Fibroblast of lung (primary cell): ENCODE measurements around the gene WDR20. TPM values are rescaled to one million over a fixed set of nuclear protein-coding genes. Genes with fewer than 3 reads are reported as not detected.

Source experiments
- DNase-seq, 2 donors: peaks; one replicate each; pipeline versions ENCODE4 v3.0.0 to v3.0.0-alpha.2; 2010; ENCODE audit warnings: low read depth in 2 of 2
- H2AFZ ChIP-seq: 2 replicates; pipeline ENCODE4 v1.5.1; 2012; ENCODE audit warnings: low read length, control low read depth, inconsistent platforms
- H3K27ac ChIP-seq: 2 replicates; pipeline ENCODE4 v1.5.1; 2011; ENCODE audit warnings: low read length, control low read depth; ENCODE audit not compliant: insufficient read depth
- H3K27me3 ChIP-seq: 2 replicates; pipeline ENCODE4 v1.5.1; 2011; ENCODE audit warnings: mild to moderate bottlenecking, low read length; ENCODE audit not compliant: control insufficient read depth, insufficient read depth
- H3K36me3 ChIP-seq: 2 replicates; pipeline ENCODE4 v1.5.1; 2011; ENCODE audit warnings: low read length; ENCODE audit not compliant: control insufficient read depth, insufficient read depth
- H3K4me1 ChIP-seq: 2 replicates; pipeline ENCODE4 v1.5.1; 2011; ENCODE audit warnings: low read length; ENCODE audit not compliant: control insufficient read depth, insufficient read depth; ENCODE audit errors: extremely low read depth
- H3K4me2 ChIP-seq: 2 replicates; pipeline ENCODE4 v1.5.1; 2011; ENCODE audit warnings: low read length, control low read depth; ENCODE audit not compliant: insufficient read depth; ENCODE audit errors: extremely low read depth
- H3K4me3 ChIP-seq, 4 experiments: fragments of 200-600 bp in 1 of 4; sonication (generic) in 1 of 4; replicated peaks in 1 of 4; 2 replicates each; pipeline ENCODE4 v1.5.1; 2011 to 2016; ENCODE audit warnings: low read length in 4 of 4, low read depth in 3 of 4, mild to moderate bottlenecking in 3 of 4, control low read depth in 2 of 4, inconsistent platforms in 1 of 4, mixed read lengths in 1 of 4; ENCODE audit not compliant: insufficient read depth in 1 of 4; ENCODE audit errors: control extremely low read depth in 1 of 4
- H3K79me2 ChIP-seq: 2 replicates; pipeline ENCODE4 v1.5.1; 2012; ENCODE audit warnings: mild to moderate bottlenecking, low read length, inconsistent platforms; ENCODE audit not compliant: control insufficient read depth, insufficient read depth
- H3K9ac ChIP-seq: 2 replicates; pipeline ENCODE4 v1.5.1; 2011; ENCODE audit warnings: mild to moderate bottlenecking, low read length, control low read depth; ENCODE audit not compliant: insufficient read depth
- H3K9me3 ChIP-seq: 2 replicates; pipeline ENCODE4 v1.5.1; 2012; ENCODE audit warnings: low read depth, low read length; ENCODE audit not compliant: control insufficient read depth, insufficient read depth
- H4K20me1 ChIP-seq: 2 replicates; pipeline ENCODE4 v1.5.1; 2011; ENCODE audit warnings: low read length; ENCODE audit not compliant: control insufficient read depth, insufficient read depth; ENCODE audit errors: extremely low read depth
- EZH2 ChIP-seq: IDR thresholded peaks from 2 replicates; pipeline ENCODE4 v1.5.1; 2012; ENCODE audit warnings: low read length, control low read depth, mild to moderate bottlenecking; ENCODE audit errors: missing control alignments
- polyA plus RNA-seq, 2 donors: library from polyadenylated mRNA; depleted of rRNA in 1 of 2; stranded (reverse) in 1 of 2; unstranded in 1 of 2; fragments of >200 nt; gene quantifications; 2 replicates each; pipeline ENCODE4 v1.2.1, GENCODE V29; 2011 to 2012; ENCODE audit warnings: missing spikeins in 1 of 2
- total RNA-seq: library from RNA; depleted of rRNA; stranded (reverse); fragments of >200 nt; gene quantifications from 2 replicates; pipeline ENCODE4 v1.2.1, GENCODE V29; 2014
- TF ChIP-seq, protein P1 (sequence below), 2 donors: IDR thresholded peaks in 1 of 2; conservative IDR thresholded peaks in 1 of 2; 1 replicate in 1 of 2; 2 replicates in 1 of 2; pipeline ENCODE4 v1.5.1; 2011 to 2012; ENCODE audit warnings: low read length in 2 of 2, control low read depth in 1 of 2, inconsistent platforms in 1 of 2, low read depth in 1 of 2, mild to moderate bottlenecking in 1 of 2

WDR20 gene
- total and polyA plus RNA-seq, 2 donors (not counting 1 experiment from before 2014, with no cell fraction given), result 17.2 to 17.8 TPM

DNA sequence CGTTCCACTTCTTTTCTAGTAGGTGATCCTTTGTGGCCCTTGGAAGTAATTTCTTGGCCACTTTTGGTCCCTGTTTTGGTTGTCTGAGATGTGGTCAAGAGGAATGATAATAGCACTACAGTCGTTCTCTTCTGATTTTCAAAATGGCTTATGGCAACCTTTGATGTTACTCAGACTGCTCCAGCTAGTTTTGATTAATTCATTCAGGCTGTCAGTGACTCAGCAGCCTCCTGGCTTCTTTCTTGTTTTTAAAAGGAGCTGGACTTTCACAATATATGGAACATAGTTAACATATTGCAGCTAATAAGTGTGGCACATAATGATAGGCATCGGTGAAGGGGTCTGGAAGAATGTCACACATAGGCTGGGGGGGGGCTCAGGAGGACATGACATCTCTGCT, 47.3 kb downstream of the WDR20 start:
- Histone ChIP-seq H3K27me3 (no peaks in the 10 kb centered on the region), H3K4me2 (peak overlapping the region; percentile 79), H3K79me2 (peaks cover 24% of the 10 kb centered on the region), H2AFZ (no peak overlapping the region), H3K36me3 (no peaks in the 10 kb centered on the region), H3K4me1 (peaks cover 10% of the 10 kb centered on the region), H3K27ac (no peak overlapping the region), H3K4me3 (no peak overlapping the region), H4K20me1 (peaks cover under 1% of the 10 kb centered on the region), H3K9ac (no peak overlapping the region), H3K9me3 (no peaks in the 10 kb centered on the region)
- no peak for TF ChIP-seq EZH2
- TF ChIP-seq, protein P1, sequence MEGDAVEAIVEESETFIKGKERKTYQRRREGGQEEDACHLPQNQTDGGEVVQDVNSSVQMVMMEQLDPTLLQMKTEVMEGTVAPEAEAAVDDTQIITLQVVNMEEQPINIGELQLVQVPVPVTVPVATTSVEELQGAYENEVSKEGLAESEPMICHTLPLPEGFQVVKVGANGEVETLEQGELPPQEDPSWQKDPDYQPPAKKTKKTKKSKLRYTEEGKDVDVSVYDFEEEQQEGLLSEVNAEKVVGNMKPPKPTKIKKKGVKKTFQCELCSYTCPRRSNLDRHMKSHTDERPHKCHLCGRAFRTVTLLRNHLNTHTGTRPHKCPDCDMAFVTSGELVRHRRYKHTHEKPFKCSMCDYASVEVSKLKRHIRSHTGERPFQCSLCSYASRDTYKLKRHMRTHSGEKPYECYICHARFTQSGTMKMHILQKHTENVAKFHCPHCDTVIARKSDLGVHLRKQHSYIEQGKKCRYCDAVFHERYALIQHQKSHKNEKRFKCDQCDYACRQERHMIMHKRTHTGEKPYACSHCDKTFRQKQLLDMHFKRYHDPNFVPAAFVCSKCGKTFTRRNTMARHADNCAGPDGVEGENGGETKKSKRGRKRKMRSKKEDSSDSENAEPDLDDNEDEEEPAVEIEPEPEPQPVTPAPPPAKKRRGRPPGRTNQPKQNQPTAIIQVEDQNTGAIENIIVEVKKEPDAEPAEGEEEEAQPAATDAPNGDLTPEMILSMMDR (conservative IDR thresholded peaks at IDR 0.05 in 1 of 2, IDR thresholded peaks at IDR 0.05 in 1 of 2; ENCODE audit: low read depth in 1 of 2, low read length in 2 of 2), result no peak
- DNase-seq, result peak; percentile 88 to 90

DNA sequence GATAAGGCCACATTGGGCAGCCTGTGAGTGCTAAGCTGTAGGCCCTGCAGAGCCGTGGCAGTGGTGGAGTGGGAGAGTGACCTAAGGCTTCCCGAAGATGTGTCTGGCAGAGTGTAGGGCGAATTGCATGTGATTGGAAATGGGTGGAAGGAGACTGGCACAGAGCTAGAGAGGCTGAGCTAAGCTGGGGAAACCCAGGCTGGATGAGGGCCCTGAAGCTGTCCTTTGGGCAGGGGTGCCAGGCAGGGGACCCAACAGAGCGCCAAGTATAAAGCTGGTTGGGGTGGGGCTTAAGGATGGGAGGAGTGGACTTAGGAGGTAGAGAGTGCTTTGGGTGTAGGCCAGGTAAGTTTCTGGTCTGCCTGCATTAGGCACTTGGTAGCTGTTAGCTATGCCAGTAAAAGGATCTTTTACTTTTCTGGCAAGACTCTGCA, 47.9 kb downstream of the WDR20 start:
- Histone ChIP-seq H3K9ac (no peak overlapping the region), H3K79me2 (peaks cover 24% of the 10 kb centered on the region), H3K4me2 (peak overlapping the region; percentile 79), H3K9me3 (no peaks in the 10 kb centered on the region), H3K27me3 (no peaks in the 10 kb centered on the region), H3K36me3 (no peaks in the 10 kb centered on the region), H3K4me3 (no peak overlapping the region), H3K27ac (no peak overlapping the region), H3K4me1 (peaks cover 10% of the 10 kb centered on the region), H4K20me1 (no peaks in the 10 kb centered on the region), H2AFZ (no peak overlapping the region)
- DNase-seq, result no peak
- TF ChIP-seq EZH2, result no peak
- TF ChIP-seq, protein P1 (conservative IDR thresholded peaks at IDR 0.05 in 1 of 2, IDR thresholded peaks at IDR 0.05 in 1 of 2; ENCODE audit: low read depth in 1 of 2, low read length in 2 of 2), result no peak

DNA sequence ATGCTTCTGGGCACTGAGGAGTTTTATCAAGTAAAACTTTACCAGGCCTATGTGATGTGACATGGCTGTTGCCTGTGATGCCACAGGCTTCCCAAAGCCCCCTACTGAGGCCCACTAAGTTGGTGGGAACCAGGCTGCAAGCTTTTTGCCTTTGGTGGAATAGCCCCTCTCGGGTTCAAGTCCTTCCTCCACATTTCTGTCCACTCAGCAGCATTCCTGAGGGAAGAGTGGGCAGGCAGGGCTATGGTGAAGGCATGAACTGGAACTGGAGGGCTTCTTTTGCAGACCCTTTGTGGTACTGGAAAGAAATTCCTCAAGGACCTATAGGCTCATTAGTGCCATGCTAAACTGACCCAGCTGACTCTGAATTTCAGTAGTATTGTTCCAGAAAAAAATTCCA, 48.5 kb downstream of the WDR20 start:
- Histone ChIP-seq H3K79me2 (peaks cover 24% of the 10 kb centered on the region), H3K27me3 (no peaks in the 10 kb centered on the region), H3K9ac (no peak overlapping the region), H3K9me3 (no peaks in the 10 kb centered on the region), H3K4me3 (no peak overlapping the region), H3K4me1 (peaks cover 5% of the 10 kb centered on the region), H3K27ac (no peak overlapping the region), H3K36me3 (no peaks in the 10 kb centered on the region), H3K4me2 (no peak overlapping the region), H4K20me1 (no peaks in the 10 kb centered on the region), H2AFZ (no peak overlapping the region)
- TF ChIP-seq, protein P1 (conservative IDR thresholded peaks at IDR 0.05 in 1 of 2, IDR thresholded peaks at IDR 0.05 in 1 of 2; ENCODE audit: low read depth in 1 of 2, low read length in 2 of 2), result no peak
- no peak for TF ChIP-seq EZH2
- DNase-seq, result no peak
